PC-3 (cell line): ENCODE data around the gene BTBD6. TPM values are rescaled to one million over a fixed set of nuclear protein-coding genes. Genes with fewer than 3 reads are reported as not detected.

Source experiments
- ATAC-seq: fragments of 200-7000 bp; cut with Tn5 transposase; 2 replicates; pipeline ENCODE4 v1.9.1; 2020; ENCODE audit warnings: mild to moderate bottlenecking, moderate library complexity
- BruUV-seq: library from RNA; stranded (reverse); fragments of 400-500 nt; replicated peaks from 2 replicates; lab custom pipeline; 2021; lab: Mats Ljungman, UMichigan
- CTCF ChIA-PET: fragments of 300-600 bp; sonication (Branson Sonifier 250); formaldehyde crosslinking; loops from one replicate; lab custom pipeline; 2022; ENCODE audit warnings: antibody characterized with exemption; lab: Charles Lee
- POLR2A ChIA-PET: fragments of 300-600 bp; sonication (Branson Sonifier 250); formaldehyde crosslinking; loops from one replicate; lab custom pipeline; 2022; ENCODE audit warnings: antibody characterized with exemption; ENCODE audit not compliant: unreplicated experiment; lab: Charles Lee
- DNase-seq: peaks from one replicate; pipeline ENCODE4 v3.0.0-alpha.2; 2015
- H2AFZ ChIP-seq: fragments of 300-600 bp; sonication (generic); 2 replicates; pipeline ENCODE4 v1.6.0; 2016; ENCODE audit warnings: antibody characterized with exemption, low read length
- H3F3A ChIP-seq: fragments of 300-600 bp; sonication (generic); one replicate; pipeline ENCODE4 v1.6.0; 2017; ENCODE audit warnings: antibody characterized with exemption, low read length, control low read depth, mild to moderate bottlenecking; ENCODE audit not compliant: unreplicated experiment
- H3K27ac ChIP-seq: fragments of 300-600 bp; sonication (generic); 2 replicates; pipeline ENCODE4 v1.5.1; 2016; ENCODE audit warnings: mild to moderate bottlenecking, low read length
- H3K27me3 ChIP-seq: fragments of 300-600 bp; sonication (generic); 2 replicates; pipeline ENCODE4 v1.6.1; 2016; ENCODE audit warnings: low read length, mixed read lengths
- H3K36me3 ChIP-seq: fragments of 300-600 bp; sonication (generic); 2 replicates; pipeline ENCODE4 v1.6.1; 2016; ENCODE audit warnings: low read depth, mixed run types, low read length, mixed read lengths
- H3K4me1 ChIP-seq: fragments of 300-600 bp; sonication (generic); 2 replicates; pipeline ENCODE4 v1.5.1; 2016; ENCODE audit warnings: low read length; ENCODE audit not compliant: insufficient read depth
- H3K4me2 ChIP-seq: fragments of 300-600 bp; sonication (generic); 2 replicates; pipeline ENCODE4 v1.6.0; 2016; ENCODE audit warnings: low read length
- H3K4me3 ChIP-seq: fragments of 300-600 bp; sonication (generic); 2 replicates; pipeline ENCODE4 v1.5.1; 2016; ENCODE audit warnings: mild to moderate bottlenecking, low read length, mixed read lengths
- H3K79me2 ChIP-seq: fragments of 300-600 bp; sonication (generic); 2 replicates; pipeline ENCODE4 v1.6.1; 2017; ENCODE audit warnings: low read length, mixed read lengths
- H3K9ac ChIP-seq: fragments of 300-600 bp; sonication (generic); 2 replicates; pipeline ENCODE4 v1.6.0; 2016; ENCODE audit warnings: mild to moderate bottlenecking, low read length
- H3K9me2 ChIP-seq: fragments of 300-600 bp; sonication (generic); replicated peaks from 2 replicates; pipeline ENCODE4 v1.6.1; 2016; ENCODE audit warnings: mixed run types, low read length, mixed read lengths
- H3K9me3 ChIP-seq: fragments of 300-600 bp; sonication (generic); 2 replicates; pipeline ENCODE4 v1.6.1; 2016; ENCODE audit warnings: low read length, mixed read lengths
- H4K20me1 ChIP-seq: fragments of 300-600 bp; sonication (generic); 2 replicates; pipeline ENCODE4 v1.6.1; 2016; ENCODE audit warnings: low read length, mixed read lengths
- CTCF ChIP-seq: fragments of 300-600 bp; sonication (generic); conservative IDR thresholded peaks from 2 replicates; pipeline ENCODE4 v1.5.1; 2017; ENCODE audit warnings: antibody characterized with exemption, low read depth, mild to moderate bottlenecking, low read length
- EZH2 ChIP-seq: fragments of 300-600 bp; sonication (generic); IDR thresholded peaks from one replicate; pipeline ENCODE4 v1.6.1; 2017; ENCODE audit warnings: antibody characterized with exemption, mild to moderate bottlenecking, low read length; ENCODE audit not compliant: unreplicated experiment
- EZH2phosphoT487 ChIP-seq: fragments of 300-600 bp; sonication (generic); IDR thresholded peaks from 2 replicates; pipeline ENCODE4 v1.6.1; 2018; ENCODE audit warnings: mild to moderate bottlenecking, antibody characterized with exemption, low read length, borderline replicate concordance
- intact Hi-C: fragments of 100-400 bp; cut with micrococcal nuclease; formaldehyde crosslinking; loops from 2 replicates; pipeline ENCODE4 v1.9.0; 2023
- total RNA-seq: library from RNA; depleted of rRNA; stranded (reverse); fragments of >200 nt; gene quantifications from 2 replicates; pipeline ENCODE4 v1.2.3, GENCODE V29; 2014

The BTBD6 gene
- total RNA-seq, 1 experiment from 2014 or later: 104 TPM

DNA sequence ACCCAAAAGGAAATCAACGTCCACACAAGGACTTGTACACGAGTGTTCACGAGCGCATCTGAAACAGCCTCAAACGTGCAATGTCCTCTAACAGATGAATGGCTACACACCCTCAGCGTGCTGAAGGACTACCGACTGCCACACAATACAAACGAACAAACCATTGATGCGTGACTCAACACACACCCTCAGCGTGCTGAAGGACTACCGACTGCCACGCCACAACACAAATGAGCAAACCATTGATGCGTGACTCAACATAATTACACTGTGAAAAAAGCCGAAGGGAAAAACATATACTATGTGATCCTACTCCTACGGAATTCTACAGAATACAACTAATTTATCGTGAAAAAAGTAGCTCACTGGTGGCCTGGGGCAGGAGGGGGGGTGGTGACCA, 25.1 kb upstream of the BTBD6 start:
- Histone ChIP-seq H3K27ac (peak overlapping the region; percentile 9; the same call in 1 of the 2 replicates), H3K9me2 (no peaks in the 10 kb centered on the region), H3K27me3 (no peaks in the 10 kb centered on the region), H3K79me2 (no peaks in the 10 kb centered on the region), H3K4me3 (no peak overlapping the region), H3K4me2 (no peak overlapping the region), H2AFZ (no peak overlapping the region), H3K4me1 (peaks cover 11% of the 10 kb centered on the region), H3F3A (no peaks in the 10 kb centered on the region), H4K20me1 (no peaks in the 10 kb centered on the region), H3K9ac (no peak overlapping the region), H3K9me3 (no peaks in the 10 kb centered on the region), H3K36me3 (no peaks in the 10 kb centered on the region; the same call in none of the 2 replicates)
- no peak for TF ChIP-seq EZH2phosphoT487
- no peak for TF ChIP-seq EZH2
- no peak for TF ChIP-seq CTCF
- ATAC-seq: peak; percentile 92
- no TSS peak for BruUV-seq
- CTCF ChIA-PET: no interaction called here
- POLR2A ChIA-PET: no interaction called here
- intact Hi-C loops: no loop called here
- DNase-seq: peak; percentile 69

DNA sequence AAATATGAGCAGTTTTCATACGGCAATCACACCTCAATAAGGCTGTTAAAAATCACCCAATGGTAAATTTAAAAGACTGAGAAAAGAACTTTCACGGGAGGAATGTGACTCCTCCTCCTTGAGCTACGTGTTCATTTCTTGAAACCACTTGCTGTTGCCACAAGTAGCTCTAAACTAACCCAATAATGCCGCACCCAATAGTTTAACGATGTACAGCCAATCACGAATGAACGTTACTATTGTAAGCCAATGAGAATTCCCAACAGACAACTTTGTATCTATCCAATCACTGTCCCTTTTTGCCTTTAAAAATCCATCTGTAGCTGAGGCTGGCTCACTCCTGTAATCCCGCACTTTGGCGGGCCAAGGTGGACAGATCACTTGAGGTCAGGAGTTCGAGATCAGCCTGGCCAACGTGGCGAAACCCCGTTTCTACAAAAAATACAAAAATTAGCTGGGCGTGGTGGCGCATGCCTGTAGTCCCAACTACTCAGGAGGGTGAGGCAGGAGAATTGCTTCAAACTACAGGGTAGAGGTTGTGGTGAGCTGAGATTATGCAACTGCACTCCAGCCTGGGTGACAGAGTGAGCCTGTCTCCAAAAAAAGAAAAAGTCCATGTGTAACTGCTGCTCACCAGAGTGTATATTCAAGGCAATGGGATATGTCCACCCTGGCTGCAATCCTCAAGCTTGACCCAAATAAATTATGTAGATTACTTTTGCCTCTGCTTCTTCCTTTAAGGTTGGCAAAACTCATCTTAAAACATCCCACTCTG, 24.4 kb upstream of the BTBD6 start:
- CTCF ChIA-PET: no interaction called here
- ATAC-seq (no peak), DNase-seq (no peak)
- Histone ChIP-seq H3K27ac (peak overlapping the region; percentile 9; the same call in 1 of the 2 replicates), H3K9me3 (no peaks in the 10 kb centered on the region), H3F3A (no peaks in the 10 kb centered on the region), H3K27me3 (no peaks in the 10 kb centered on the region), H3K36me3 (no peaks in the 10 kb centered on the region; the same call in 1 of the 2 replicates), H4K20me1 (no peaks in the 10 kb centered on the region), H3K4me2 (no peak overlapping the region), H3K4me3 (no peak overlapping the region), H3K9ac (no peak overlapping the region), H3K4me1 (peaks cover 11% of the 10 kb centered on the region), H3K9me2 (no peaks in the 10 kb centered on the region), H3K79me2 (no peaks in the 10 kb centered on the region), H2AFZ (no peak overlapping the region)
- POLR2A ChIA-PET: no interaction called here
- intact Hi-C loops: no loop called here
- TF ChIP-seq CTCF: no peak
- no peak for TF ChIP-seq EZH2
- no peak for TF ChIP-seq EZH2phosphoT487
- BruUV-seq: no TSS peak
